IPS-11a (cell line): Measurements from ENCODE around the gene CLIC6.

Experiments used
- H3K4me3 ChIP-seq: one replicate; pipeline ENCODE4 v1.5.1; 2013; ENCODE audit warnings: low read depth, low read length, control low read depth

CLIC6 gene

GRCh38 chr21:34762786-34763185 lies 94.0 kb downstream of the CLIC6 start:
- no peak overlapping the region for H3K4me3 ChIP-seq

GRCh38 chr21:34764715-34765284 lies 96.0 kb downstream of the CLIC6 start:
- H3K4me3 ChIP-seq = no peak overlapping the region

- no peak overlapping the region for H3K4me3 ChIP-seq
Measured at GRCh38 chr21:34765619-34766018, 96.8 kb downstream of the CLIC6 start.

- H3K4me3 ChIP-seq = no peak overlapping the region
Measured at GRCh38 chr21:34766862-34767261, 98.1 kb downstream of the CLIC6 start.
